Measurements from ENCODE around the gene TAF6.

TAF6 gene

DNA sequence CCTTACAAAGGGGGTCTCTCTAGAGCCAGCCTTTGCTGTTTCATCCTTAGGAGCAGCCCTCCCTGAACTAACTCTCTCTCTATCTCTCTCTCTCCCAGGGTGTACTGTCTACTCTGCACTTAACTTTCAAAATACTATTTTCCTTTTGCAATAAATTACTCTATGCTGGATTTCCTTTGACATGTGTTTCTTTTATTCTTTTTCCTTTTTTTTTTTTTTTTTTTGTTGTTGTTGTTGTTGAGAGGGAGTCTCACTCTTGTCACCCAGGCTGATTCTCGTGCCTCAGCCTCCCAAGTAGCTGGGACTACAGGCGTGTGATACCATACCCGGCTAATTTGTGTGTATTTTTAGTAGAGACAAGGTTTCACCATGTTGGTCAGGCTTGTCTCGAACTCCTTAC lies 36.2 kb downstream of the TAF6 start:
- FAIRE-seq (no peak), DNase-seq (ENCODE audit: insufficient read length, low spot score) (no peak)
- TF ChIP-seq, protein P1, sequence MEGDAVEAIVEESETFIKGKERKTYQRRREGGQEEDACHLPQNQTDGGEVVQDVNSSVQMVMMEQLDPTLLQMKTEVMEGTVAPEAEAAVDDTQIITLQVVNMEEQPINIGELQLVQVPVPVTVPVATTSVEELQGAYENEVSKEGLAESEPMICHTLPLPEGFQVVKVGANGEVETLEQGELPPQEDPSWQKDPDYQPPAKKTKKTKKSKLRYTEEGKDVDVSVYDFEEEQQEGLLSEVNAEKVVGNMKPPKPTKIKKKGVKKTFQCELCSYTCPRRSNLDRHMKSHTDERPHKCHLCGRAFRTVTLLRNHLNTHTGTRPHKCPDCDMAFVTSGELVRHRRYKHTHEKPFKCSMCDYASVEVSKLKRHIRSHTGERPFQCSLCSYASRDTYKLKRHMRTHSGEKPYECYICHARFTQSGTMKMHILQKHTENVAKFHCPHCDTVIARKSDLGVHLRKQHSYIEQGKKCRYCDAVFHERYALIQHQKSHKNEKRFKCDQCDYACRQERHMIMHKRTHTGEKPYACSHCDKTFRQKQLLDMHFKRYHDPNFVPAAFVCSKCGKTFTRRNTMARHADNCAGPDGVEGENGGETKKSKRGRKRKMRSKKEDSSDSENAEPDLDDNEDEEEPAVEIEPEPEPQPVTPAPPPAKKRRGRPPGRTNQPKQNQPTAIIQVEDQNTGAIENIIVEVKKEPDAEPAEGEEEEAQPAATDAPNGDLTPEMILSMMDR (IDR thresholded peaks at IDR 0.05; ENCODE audit: insufficient read depth, missing control alignments): no peak

DNA sequence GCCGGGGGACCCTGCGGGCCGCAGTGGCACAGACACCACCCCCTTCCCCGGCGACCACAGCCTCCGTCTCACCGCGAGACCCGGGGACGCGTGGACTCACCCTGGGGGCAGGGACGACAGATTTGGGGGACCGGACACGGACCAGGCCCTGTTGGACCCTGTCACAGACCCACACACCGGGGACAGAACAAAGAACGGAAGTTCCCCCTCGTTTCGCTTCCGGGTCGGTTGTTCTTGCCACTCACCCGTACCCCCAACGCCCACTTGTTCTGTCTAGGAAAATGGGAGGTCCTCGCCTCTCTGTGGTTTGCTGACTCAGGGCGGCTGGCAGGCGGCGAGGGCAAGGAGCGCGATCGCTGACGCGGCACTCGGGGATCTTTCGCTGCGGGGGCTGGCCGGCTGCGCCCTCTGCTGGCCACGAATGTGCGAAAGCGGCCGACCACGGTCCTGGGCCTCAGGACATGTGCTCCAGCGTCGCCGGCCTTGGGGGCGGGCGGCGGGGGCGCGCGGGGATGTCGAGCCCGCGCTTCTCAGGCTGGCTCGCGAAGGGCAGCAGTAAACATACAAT lies 37.5 kb downstream of the TAF6 start, which contains the start of gene ZNF3:
ZNF3 (minus strand) TSS at position 189 of the 568 bp plus-strand sequence. CDS start 4,366 bp downstream, outside the sequence.
- FAIRE-seq: no peak
- TF ChIP-seq, protein P1 (IDR thresholded peaks at IDR 0.05; ENCODE audit: insufficient read depth, missing control alignments): peak; percentile 83
- peak; percentile 70 for DNase-seq (ENCODE audit: insufficient read length, low spot score)

DNA sequence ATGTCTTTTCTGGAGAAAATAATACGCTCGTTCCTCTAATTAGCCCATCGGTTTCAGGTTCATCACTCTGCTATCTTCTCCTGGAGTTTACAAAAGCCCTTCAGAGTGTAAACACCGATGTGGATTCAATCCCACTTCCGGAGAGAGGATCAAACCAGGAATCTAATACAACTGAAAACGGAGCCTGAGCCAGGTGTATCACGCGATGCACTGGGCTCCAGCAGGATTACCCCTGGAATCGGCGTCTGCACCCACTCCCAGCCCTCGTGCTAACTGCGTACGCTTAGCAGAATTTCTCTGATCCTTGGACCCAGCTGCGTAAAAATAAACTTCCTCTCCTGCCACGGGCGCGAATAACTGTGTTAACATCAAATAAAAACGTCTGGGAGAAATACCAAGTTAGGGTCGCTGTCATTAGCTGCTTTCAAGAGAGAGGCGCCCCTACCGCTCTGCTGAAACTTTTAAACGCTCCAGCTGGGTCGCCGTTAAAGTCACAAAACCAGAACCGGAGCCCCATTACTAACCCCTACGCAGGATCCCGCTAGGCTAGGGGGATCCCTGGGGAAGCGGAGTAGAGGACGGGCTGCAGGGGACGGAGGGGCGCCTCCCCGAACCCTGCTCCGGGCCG lies 38.1 kb downstream of the TAF6 start:
- TF ChIP-seq, protein P1 (IDR thresholded peaks at IDR 0.05; ENCODE audit: insufficient read depth, missing control alignments): no peak
- FAIRE-seq (no peak), DNase-seq (ENCODE audit: insufficient read length, low spot score) (no peak)

DNA sequence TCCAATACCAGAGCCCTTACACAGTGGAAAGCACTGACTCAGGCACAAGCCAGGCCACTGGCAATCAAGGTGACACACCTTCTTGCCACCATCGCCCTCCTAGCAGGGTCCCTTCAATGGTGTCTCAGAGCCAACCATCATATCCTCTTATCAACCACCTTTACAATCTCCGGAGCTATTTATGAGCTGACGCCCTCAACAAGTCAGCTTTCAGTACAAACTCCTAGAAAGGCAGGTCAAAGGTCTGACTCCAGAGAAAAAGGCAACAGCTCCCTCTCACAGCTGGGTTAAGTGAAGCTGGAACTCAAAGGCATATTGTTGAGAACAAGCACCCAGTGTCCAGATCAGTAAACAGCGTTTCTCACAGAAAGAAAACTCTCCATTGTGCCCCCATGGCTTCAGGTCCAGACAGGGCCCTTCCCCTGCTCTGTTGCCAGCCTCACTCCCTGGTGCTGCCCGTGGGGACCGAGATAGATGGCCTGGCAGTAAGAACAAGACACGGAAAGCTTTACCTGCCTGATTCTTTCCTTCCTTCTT lies 40.1 kb downstream of the TAF6 start:
- no peak for FAIRE-seq
- TF ChIP-seq, protein P1 (IDR thresholded peaks at IDR 0.05; ENCODE audit: insufficient read depth, missing control alignments): no peak
- DNase-seq (ENCODE audit: insufficient read length, low spot score): no peak

DNA sequence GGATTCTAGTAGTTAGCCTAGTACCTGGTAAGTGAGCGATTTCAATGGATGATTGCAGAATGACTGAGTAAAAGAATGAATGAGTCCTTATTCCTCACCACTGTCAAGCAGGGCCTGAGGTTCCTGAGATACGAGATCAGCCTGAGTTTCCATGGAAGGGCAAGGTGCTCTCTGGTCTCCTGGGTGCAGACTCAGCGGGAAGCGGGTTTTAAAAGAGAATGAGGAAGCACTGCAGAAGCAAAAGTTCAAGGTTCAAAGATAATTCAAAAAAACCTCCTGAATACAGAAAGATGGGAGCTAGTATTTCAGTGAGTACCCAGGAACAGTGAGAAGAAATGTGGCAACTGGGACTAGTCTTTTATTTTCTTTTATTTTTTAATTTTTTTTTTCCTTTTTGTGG lies 42.0 kb downstream of the TAF6 start:
- FAIRE-seq: no peak
- DNase-seq (ENCODE audit: insufficient read length, low spot score): no peak
- TF ChIP-seq, protein P1 (IDR thresholded peaks at IDR 0.05; ENCODE audit: insufficient read depth, missing control alignments): no peak

DNA sequence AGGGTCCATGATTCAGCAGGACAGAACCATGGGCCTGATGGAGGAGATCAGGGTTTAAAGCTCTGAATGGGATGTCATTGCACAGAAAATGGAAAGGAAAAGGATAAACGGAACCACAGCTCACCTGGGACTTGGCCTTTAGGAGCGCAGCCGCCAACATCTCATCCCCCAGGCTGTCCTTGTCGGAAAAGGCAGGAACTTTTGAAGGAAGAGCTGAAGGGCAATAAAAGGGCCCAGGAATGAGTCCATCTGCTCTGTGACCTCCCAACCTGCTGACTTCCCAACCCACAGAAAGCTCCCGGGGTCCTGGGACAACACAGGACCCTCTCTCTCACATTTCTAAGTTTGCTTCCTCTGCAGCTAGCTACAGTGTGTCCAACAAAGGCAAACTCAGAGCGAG lies 43.7 kb downstream of the TAF6 start:
- TF ChIP-seq, protein P1 (IDR thresholded peaks at IDR 0.05; ENCODE audit: insufficient read depth, missing control alignments): no peak

DNA sequence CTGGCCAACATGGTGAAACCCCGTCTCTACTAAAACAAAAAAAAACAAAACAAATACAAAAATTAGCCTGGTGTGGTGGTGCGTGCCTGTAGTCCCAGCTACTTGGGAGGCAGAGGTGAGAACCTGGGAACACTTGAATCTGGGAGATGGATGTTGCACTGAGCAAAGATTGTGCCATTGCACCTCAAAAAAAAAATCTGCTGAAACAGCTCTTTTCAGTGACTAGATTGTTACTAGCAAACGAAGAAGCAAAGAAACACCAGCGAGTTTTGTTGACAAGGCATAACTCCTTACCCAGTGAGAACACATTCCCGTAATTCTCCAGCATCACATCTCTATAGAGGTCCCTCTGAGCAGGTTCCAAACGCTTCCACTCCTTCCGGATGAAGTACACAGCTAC lies 44.3 kb downstream of the TAF6 start:
- TF ChIP-seq, protein P1 (IDR thresholded peaks at IDR 0.05; ENCODE audit: insufficient read depth, missing control alignments): no peak
- FAIRE-seq (no peak), DNase-seq (ENCODE audit: insufficient read length, low spot score) (no peak)

More for the DNA sequence above, 43.7 kb downstream of the TAF6 start:
- FAIRE-seq (no peak), DNase-seq (ENCODE audit: insufficient read length, low spot score) (no peak)

Measured in D721Med (cell line).